Stimulated activated effector memory CD8-positive, alpha-beta T cell treated with anti-CD3 and anti-CD28 coated beads, Interleukin-12 subunit alpha, Interleukin-12 subunit beta, amount 100 ng/mL, for 72 hours (primary cell): ENCODE results near the gene TGFBR2.
"Not testable (repeated sequence)": the region's sequence is repeated elsewhere in the genome, so short reads cannot be mapped to it uniquely, and the experiment has no call there.

Experiments used
- ATAC-seq: fragments of 150-1000 bp; cut with Tn5 transposase; 2 replicates; pipeline ENCODE4 v1.10.0; 2021
- DNase-seq, 2 donors: peaks; one replicate each; pipeline ENCODE4 v3.0.0; 2021 to 2022; ENCODE audit warnings: low spot score in 2 of 2
- H3K27ac Mint-ChIP-seq: one replicate; pipeline ENCODE4 v1.8.0; 2022; ENCODE audit warnings: mild to moderate bottlenecking, mixed read lengths
- H3K36me3 Mint-ChIP-seq: one replicate; pipeline ENCODE4 v1.8.0; 2022; ENCODE audit warnings: mild to moderate bottlenecking, mixed read lengths
- H3K4me1 Mint-ChIP-seq: one replicate; pipeline ENCODE4 v1.8.0; 2022; ENCODE audit warnings: mixed read lengths
- H3K4me3 Mint-ChIP-seq: one replicate; pipeline ENCODE4 v1.8.0; 2022; ENCODE audit warnings: mild to moderate bottlenecking, mixed read lengths
- H3K9me3 Mint-ChIP-seq: one replicate; pipeline ENCODE4 v1.8.0; 2022; ENCODE audit warnings: mixed read lengths

Gene TGFBR2

GRCh38 chr3:30661098-30661873, 54.9 kb downstream of the TGFBR2 start:
- H3K4me1 Mint-ChIP-seq, result peaks cover 85% of the 10 kb centered on the region
- no peak for DNase-seq
- ATAC-seq, result no peak
- peak overlapping the region; percentile 58 for H3K4me3 Mint-ChIP-seq
- peak overlapping the region; percentile 87 for H3K27ac Mint-ChIP-seq
- no peaks in the 10 kb centered on the region for H3K9me3 Mint-ChIP-seq
- peaks cover 96% of the 10 kb centered on the region for H3K36me3 Mint-ChIP-seq

GRCh38 chr3:30662836-30663235, 56.4 kb downstream of the TGFBR2 start:
- Mint-ChIP-seq H3K4me3 (peak overlapping the region; percentile 25), H3K36me3 (peaks cover 96% of the 10 kb centered on the region), H3K27ac (peak overlapping the region; percentile 88), H3K4me1 (peaks cover 77% of the 10 kb centered on the region), H3K9me3 (no peaks in the 10 kb centered on the region)
- no peak for DNase-seq
- ATAC-seq, result no peak

- peaks cover 98% of the 10 kb centered on the region for H3K36me3 Mint-ChIP-seq
- H3K4me3 Mint-ChIP-seq, result peak overlapping the region; percentile 25
- H3K9me3 Mint-ChIP-seq, result no peaks in the 10 kb centered on the region
- peak overlapping the region; percentile 88 for H3K27ac Mint-ChIP-seq
- no peak for ATAC-seq
- no peak for DNase-seq
- H3K4me1 Mint-ChIP-seq, result peaks cover 77% of the 10 kb centered on the region
Observed at GRCh38 chr3:30663533-30664241, 57.3 kb downstream of the TGFBR2 start.

- ATAC-seq (no peak), DNase-seq (no peak)
- H3K36me3 Mint-ChIP-seq, result peaks cover 98% of the 10 kb centered on the region
- H3K4me1 Mint-ChIP-seq, result peaks cover 77% of the 10 kb centered on the region
- H3K27ac Mint-ChIP-seq, result peak overlapping the region; percentile 88
- peak overlapping the region; percentile 4 for H3K4me3 Mint-ChIP-seq
- no peaks in the 10 kb centered on the region for H3K9me3 Mint-ChIP-seq
Observed at GRCh38 chr3:30664459-30664858, 58.1 kb downstream of the TGFBR2 start.

- Mint-ChIP-seq H3K4me1 (peaks cover 75% of the 10 kb centered on the region), H3K4me3 (peak overlapping the region; percentile 4), H3K9me3 (no peaks in the 10 kb centered on the region), H3K27ac (peak overlapping the region; percentile 88), H3K36me3 (peaks cover 98% of the 10 kb centered on the region)
- no peak for DNase-seq
- ATAC-seq, result peak; percentile 42
Observed at GRCh38 chr3:30664884-30665283, 58.5 kb downstream of the TGFBR2 start.

- Mint-ChIP-seq H3K27ac (peak overlapping the region; percentile 88), H3K4me1 (peaks cover 79% of the 10 kb centered on the region), H3K36me3 (peaks cover 100% of the 10 kb centered on the region), H3K4me3 (no peak overlapping the region), H3K9me3 (no peaks in the 10 kb centered on the region)
- no peak for ATAC-seq
- DNase-seq, result no peak
Observed at GRCh38 chr3:30665539-30665938, 59.1 kb downstream of the TGFBR2 start.

- no peaks in the 10 kb centered on the region for H3K9me3 Mint-ChIP-seq
Observed at GRCh38 chr3:30666572-30667279, 60.3 kb downstream of the TGFBR2 start.

GRCh38 chr3:30667280-30667651, 60.9 kb downstream of the TGFBR2 start:
- Mint-ChIP-seq H3K27ac (no peak overlapping the region), H3K4me1 (peaks cover 78% of the 10 kb centered on the region), H3K36me3 (peaks cover 100% of the 10 kb centered on the region), H3K4me3 (no peak overlapping the region), H3K9me3 (no peaks in the 10 kb centered on the region)
- ATAC-seq (peak; percentile 70), DNase-seq (no peak)

More at GRCh38 chr3:30666572-30667279, 60.3 kb downstream of the TGFBR2 start:
- ATAC-seq (no peak), DNase-seq (no peak)
- Mint-ChIP-seq H3K4me1 (peaks cover 78% of the 10 kb centered on the region), H3K4me3 (peak overlapping the region; percentile 15), H3K27ac (peak overlapping the region; percentile 37), H3K36me3 (peaks cover 100% of the 10 kb centered on the region)

GRCh38 chr3:30668051-30668609, 61.7 kb downstream of the TGFBR2 start:
- Mint-ChIP-seq H3K27ac (peak overlapping the region; percentile 74), H3K4me3 (no peak overlapping the region), H3K4me1 (peaks cover 76% of the 10 kb centered on the region), H3K9me3 (no peaks in the 10 kb centered on the region), H3K36me3 (peaks cover 100% of the 10 kb centered on the region)
- ATAC-seq, result no peak
- DNase-seq, result no peak

- not testable (repeated sequence) for H3K27ac Mint-ChIP-seq, ATAC-seq, H3K9me3 Mint-ChIP-seq, DNase-seq, H3K4me3 Mint-ChIP-seq
- Mint-ChIP-seq H3K36me3 (peaks cover 100% of the 10 kb centered on the region), H3K4me1 (peaks cover 63% of the 10 kb centered on the region)
Observed at GRCh38 chr3:30669360-30669934, 63.0 kb downstream of the TGFBR2 start.

- no peaks in the 10 kb centered on the region for H3K9me3 Mint-ChIP-seq
- H3K4me3 Mint-ChIP-seq, result no peak overlapping the region
- ATAC-seq (no peak), DNase-seq (no peak)
- peaks cover 100% of the 10 kb centered on the region for H3K36me3 Mint-ChIP-seq
- peaks cover 63% of the 10 kb centered on the region for H3K4me1 Mint-ChIP-seq
- no peak overlapping the region for H3K27ac Mint-ChIP-seq
Observed at GRCh38 chr3:30670292-30670691, 63.9 kb downstream of the TGFBR2 start.

- peak overlapping the region; percentile 26 for H3K27ac Mint-ChIP-seq
- peaks cover 100% of the 10 kb centered on the region for H3K36me3 Mint-ChIP-seq
- peak; percentile 6 for ATAC-seq
- H3K4me3 Mint-ChIP-seq, result no peak overlapping the region
- peaks cover 72% of the 10 kb centered on the region for H3K4me1 Mint-ChIP-seq
- DNase-seq, result no peak
- no peaks in the 10 kb centered on the region for H3K9me3 Mint-ChIP-seq
Observed at GRCh38 chr3:30671527-30672286, 65.3 kb downstream of the TGFBR2 start.

GRCh38 chr3:30672287-30672735, 65.9 kb downstream of the TGFBR2 start:
- ATAC-seq, result peak; percentile 19
- Mint-ChIP-seq H3K27ac (peak overlapping the region; percentile 26), H3K36me3 (peaks cover 100% of the 10 kb centered on the region), H3K9me3 (no peaks in the 10 kb centered on the region), H3K4me1 (peaks cover 74% of the 10 kb centered on the region), H3K4me3 (no peak overlapping the region)
- DNase-seq, result no peak

GRCh38 chr3:30672959-30673358, 66.6 kb downstream of the TGFBR2 start:
- Mint-ChIP-seq H3K36me3 (peaks cover 100% of the 10 kb centered on the region), H3K27ac (peak overlapping the region; percentile 26), H3K4me1 (peaks cover 78% of the 10 kb centered on the region), H3K9me3 (no peaks in the 10 kb centered on the region), H3K4me3 (no peak overlapping the region)
- no peak for DNase-seq
- no peak for ATAC-seq
